ENCODE results near the gene TEC.
"Not testable (repeated sequence)": the region's sequence is repeated elsewhere in the genome, so short reads cannot be mapped to it uniquely, and the experiment has no call there.

TEC gene

DNA sequence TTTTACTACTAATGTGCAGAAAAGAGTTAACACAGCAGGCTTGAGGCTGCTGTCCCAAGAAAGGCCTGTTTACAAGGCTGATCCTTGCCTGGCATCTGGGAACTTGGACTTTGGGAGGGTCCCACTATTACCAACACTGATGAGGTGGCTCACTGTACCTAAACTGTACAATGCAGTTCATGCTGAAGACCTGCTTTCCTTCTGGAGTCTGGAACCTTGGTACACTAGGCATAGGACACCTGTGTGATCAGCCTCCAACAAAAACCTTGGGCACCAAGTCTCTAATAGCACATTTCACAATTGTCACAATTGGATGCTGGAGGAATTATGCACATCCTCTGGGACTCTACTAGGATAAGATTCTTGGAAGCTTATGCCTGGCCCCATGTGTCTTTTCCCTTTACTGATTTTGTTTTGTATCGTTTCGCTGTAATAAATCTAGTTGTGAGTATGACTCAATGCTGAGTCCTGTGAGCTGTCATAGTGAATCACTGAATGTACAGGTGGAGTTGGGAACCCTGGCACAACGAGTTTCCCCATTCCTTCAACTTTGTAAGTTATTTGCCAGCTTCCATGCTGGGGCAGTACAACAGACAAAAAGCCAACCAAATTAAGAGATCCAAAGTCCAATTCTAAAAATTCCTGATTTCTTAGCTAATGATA is 45.9 kb downstream of the TEC start:
- no peaks in the 10 kb centered on the region for H3K4me1 ChIP-seq (ENCODE audit: control insufficient read depth, insufficient read depth, low read length, poor library complexity, severe bottlenecking)
- H3K4me3 ChIP-seq (ENCODE audit: extremely low read depth, insufficient read depth, low read length, poor library complexity, severe bottlenecking): no peak overlapping the region
- no peak overlapping the region for H3K27ac ChIP-seq (ENCODE audit: low read depth, low read length, severe bottlenecking)
- H3K36me3 ChIP-seq (ENCODE audit: control insufficient read depth, insufficient read depth, low read length): no peaks in the 10 kb centered on the region
- WGBS, 2 experiments (ENCODE audit: insufficient coverage in 2 of 2): 83 to 88% methylated on average over 1 to 3 of the region's 3 CpGs
- no peaks in the 10 kb centered on the region for H3K9me3 ChIP-seq (ENCODE audit: control insufficient read depth, low read length)

DNA sequence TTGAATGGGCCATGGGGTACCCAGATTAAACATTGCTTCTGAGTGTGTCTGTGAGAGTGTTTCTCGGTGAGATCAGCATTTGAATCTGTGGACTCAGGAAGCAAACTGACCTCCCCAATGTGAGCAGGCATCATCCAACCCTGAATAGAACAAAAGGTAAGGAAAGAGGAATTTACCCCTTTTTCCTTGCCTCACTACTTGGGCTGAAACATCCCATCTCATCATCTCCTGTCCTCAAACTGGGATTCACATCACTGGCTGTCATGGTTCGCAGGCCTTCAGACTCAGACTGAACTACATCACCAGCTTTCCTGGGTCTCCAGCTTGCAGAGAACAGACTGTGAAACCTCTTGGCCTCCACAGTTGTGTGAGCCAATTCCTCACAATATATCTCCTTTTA is 47.1 kb downstream of the TEC start:
- no peaks in the 10 kb centered on the region for H3K9me3 ChIP-seq (ENCODE audit: control insufficient read depth, low read length)
- no peaks in the 10 kb centered on the region for H3K36me3 ChIP-seq (ENCODE audit: control insufficient read depth, insufficient read depth, low read length)
- WGBS, 2 experiments (ENCODE audit: insufficient coverage in 2 of 2): 92 to 100% methylated on average over 1 to 2 of the region's 2 CpGs
- H3K27ac ChIP-seq (ENCODE audit: low read depth, low read length, severe bottlenecking): no peak overlapping the region
- H3K4me3 ChIP-seq (ENCODE audit: extremely low read depth, insufficient read depth, low read length, poor library complexity, severe bottlenecking): no peak overlapping the region
- H3K4me1 ChIP-seq (ENCODE audit: control insufficient read depth, insufficient read depth, low read length, poor library complexity, severe bottlenecking): no peaks in the 10 kb centered on the region

DNA sequence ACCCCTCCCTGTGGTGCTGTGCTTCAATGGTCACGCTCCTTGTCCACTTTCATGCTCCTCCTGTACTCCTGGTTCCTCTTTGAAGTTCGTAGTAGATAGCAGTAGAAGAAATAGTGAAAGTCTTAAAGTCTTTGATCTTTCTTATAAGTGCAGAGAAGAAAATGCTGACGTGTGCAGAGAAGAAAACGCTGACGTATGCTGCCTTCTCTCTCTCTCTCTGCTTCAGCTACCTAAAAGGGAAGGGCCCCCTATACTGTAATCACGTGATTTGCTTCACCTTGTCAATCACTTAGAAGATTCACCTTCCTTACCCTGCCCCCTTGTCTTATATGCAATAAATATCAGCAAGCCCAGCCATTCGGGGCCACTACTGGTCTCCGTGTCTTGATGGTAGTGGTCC is 50.2 kb downstream of the TEC start:
- WGBS, 2 experiments (ENCODE audit: insufficient coverage in 2 of 2): 92 to 100% methylated on average over 2 to 5 of the region's 8 CpGs
- H3K4me1 ChIP-seq (ENCODE audit: control insufficient read depth, insufficient read depth, low read length, poor library complexity, severe bottlenecking): not testable (repeated sequence)

DNA sequence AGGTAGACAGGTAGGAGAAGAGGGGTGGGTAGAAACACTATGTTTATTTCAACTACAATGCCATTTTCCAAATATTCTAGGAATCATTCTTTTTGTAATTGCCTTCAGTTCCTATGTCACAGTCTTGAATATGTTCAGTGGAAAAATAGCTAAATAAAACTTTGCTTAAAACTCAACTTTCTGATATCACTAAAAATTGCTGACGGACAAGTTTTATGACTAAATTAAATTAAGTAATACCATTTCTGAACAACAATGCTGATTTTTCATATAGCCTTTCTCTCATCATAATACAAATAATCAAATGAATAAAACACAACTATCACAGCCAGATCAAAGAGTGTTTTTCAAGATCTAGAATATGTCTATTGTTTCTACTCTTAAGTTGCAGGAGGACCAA is 53.1 kb downstream of the TEC start:
- WGBS, 2 experiments (ENCODE audit: insufficient coverage in 2 of 2): no CpG with 5 or more reads among the region's 1 CpG
- Histone ChIP-seq H3K27ac (ENCODE audit: low read depth, low read length, severe bottlenecking) (no peak overlapping the region), H3K4me1 (ENCODE audit: control insufficient read depth, insufficient read depth, low read length, poor library complexity, severe bottlenecking) (no peaks in the 10 kb centered on the region), H3K36me3 (ENCODE audit: control insufficient read depth, insufficient read depth, low read length) (no peaks in the 10 kb centered on the region), H3K4me3 (ENCODE audit: extremely low read depth, insufficient read depth, low read length, poor library complexity, severe bottlenecking) (no peak overlapping the region), H3K9me3 (ENCODE audit: control insufficient read depth, low read length) (no peaks in the 10 kb centered on the region)

More for the DNA sequence above, 50.2 kb downstream of the TEC start:
- not testable (repeated sequence) for H3K27ac ChIP-seq (ENCODE audit: low read depth, low read length, severe bottlenecking); H3K36me3 ChIP-seq (ENCODE audit: control insufficient read depth, insufficient read depth, low read length); H3K4me3 ChIP-seq (ENCODE audit: extremely low read depth, insufficient read depth, low read length, poor library complexity, severe bottlenecking); H3K9me3 ChIP-seq (ENCODE audit: control insufficient read depth, low read length)

DNA sequence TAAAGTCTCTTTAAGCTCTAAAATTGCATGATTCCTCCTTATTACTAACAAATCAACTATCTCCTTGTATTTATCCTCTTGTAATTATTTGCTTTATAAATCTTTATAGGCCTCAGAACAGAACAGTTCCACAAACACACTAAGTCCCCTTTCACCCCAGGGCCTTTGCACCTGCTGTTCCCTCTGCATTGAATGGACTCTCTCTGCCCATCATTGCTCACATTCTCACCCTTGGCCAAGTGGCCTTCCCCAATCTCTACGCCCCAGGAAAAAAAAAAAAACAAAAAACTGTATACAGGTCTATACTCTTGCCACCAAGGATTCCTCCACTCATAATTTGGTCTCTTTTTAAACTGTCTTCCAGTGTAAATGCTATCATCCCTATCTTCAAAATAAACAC is 53.7 kb downstream of the TEC start:
- Histone ChIP-seq H3K27ac (ENCODE audit: low read depth, low read length, severe bottlenecking) (no peak overlapping the region), H3K4me1 (ENCODE audit: control insufficient read depth, insufficient read depth, low read length, poor library complexity, severe bottlenecking) (no peaks in the 10 kb centered on the region), H3K4me3 (ENCODE audit: extremely low read depth, insufficient read depth, low read length, poor library complexity, severe bottlenecking) (no peak overlapping the region), H3K36me3 (ENCODE audit: control insufficient read depth, insufficient read depth, low read length) (no peaks in the 10 kb centered on the region), H3K9me3 (ENCODE audit: control insufficient read depth, low read length) (no peaks in the 10 kb centered on the region)
- 100% methylated on average over 1 of the region's 1 CpG for WGBS, 2 experiments (ENCODE audit: insufficient coverage in 2 of 2)

DNA sequence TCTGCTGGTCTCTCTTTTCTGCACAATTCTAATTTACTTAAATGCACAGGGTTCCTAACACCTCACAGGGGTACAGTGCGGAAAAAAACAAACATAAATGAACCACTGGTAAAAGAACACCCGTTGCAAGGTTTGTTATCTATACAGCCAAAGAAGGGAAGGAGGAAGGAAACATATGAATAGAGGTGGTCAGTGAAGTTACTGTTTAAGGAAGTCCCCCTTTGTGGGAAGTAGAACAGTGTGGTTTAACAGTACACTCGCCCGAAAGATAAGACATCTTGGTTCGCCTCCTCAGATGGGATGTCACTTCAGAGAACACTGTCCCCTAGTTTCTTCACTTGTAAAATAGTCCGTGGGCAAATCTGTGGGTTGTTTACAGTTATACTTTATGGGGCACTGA is 57.5 kb downstream of the TEC start:
- Histone ChIP-seq H3K9me3 (ENCODE audit: control insufficient read depth, low read length) (no peaks in the 10 kb centered on the region), H3K36me3 (ENCODE audit: control insufficient read depth, insufficient read depth, low read length) (no peaks in the 10 kb centered on the region), H3K27ac (ENCODE audit: low read depth, low read length, severe bottlenecking) (no peak overlapping the region), H3K4me1 (ENCODE audit: control insufficient read depth, insufficient read depth, low read length, poor library complexity, severe bottlenecking) (no peaks in the 10 kb centered on the region), H3K4me3 (ENCODE audit: extremely low read depth, insufficient read depth, low read length, poor library complexity, severe bottlenecking) (no peak overlapping the region)
- WGBS, 2 experiments (ENCODE audit: insufficient coverage in 2 of 2): 83 to 100% methylated on average over 2 of the region's 6 CpGs

DNA sequence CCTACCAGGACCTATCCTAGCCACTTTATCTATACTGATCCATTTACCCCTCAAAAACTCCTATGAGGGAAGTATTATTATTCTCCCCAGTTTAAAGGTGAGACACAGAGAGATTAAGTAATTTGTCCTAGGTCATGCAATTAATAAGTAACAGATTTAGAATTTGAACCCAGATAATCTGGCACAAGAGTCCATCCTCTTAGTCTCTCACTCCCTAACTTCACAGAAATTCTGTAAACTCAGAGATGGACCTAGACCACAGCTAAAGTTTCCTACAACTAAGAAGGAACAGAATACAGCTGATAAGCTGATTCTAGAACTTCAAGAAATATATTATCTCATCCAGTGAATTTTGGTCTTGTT is 58.7 kb downstream of the TEC start:
- H3K36me3 ChIP-seq (ENCODE audit: control insufficient read depth, insufficient read depth, low read length): no peaks in the 10 kb centered on the region
- H3K4me1 ChIP-seq (ENCODE audit: control insufficient read depth, insufficient read depth, low read length, poor library complexity, severe bottlenecking): no peaks in the 10 kb centered on the region
- H3K4me3 ChIP-seq (ENCODE audit: extremely low read depth, insufficient read depth, low read length, poor library complexity, severe bottlenecking): no peak overlapping the region
- no peaks in the 10 kb centered on the region for H3K9me3 ChIP-seq (ENCODE audit: control insufficient read depth, low read length)
- no peak overlapping the region for H3K27ac ChIP-seq (ENCODE audit: low read depth, low read length, severe bottlenecking)

DNA sequence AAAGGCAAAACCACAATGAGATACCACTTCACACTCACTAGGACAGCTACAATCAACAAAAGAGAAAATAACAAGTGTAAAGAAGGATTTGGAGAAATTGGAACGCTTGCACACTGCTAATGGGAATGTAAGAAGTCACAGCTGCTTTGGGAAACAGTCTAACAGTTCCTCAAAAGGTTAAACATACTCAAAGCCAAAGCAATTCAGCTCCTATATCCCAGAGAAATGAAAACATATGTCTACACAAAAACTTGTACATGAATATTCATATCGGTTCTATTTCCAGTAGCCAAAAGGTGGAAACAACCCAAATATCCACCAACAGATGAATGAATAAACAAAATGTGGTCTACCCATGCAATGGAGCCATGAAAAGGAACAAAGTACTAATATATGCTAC is 64.0 kb downstream of the TEC start:
- no peak overlapping the region for H3K27ac ChIP-seq (ENCODE audit: low read depth, low read length, severe bottlenecking)
- H3K4me1 ChIP-seq (ENCODE audit: control insufficient read depth, insufficient read depth, low read length, poor library complexity, severe bottlenecking): no peaks in the 10 kb centered on the region
- H3K36me3 ChIP-seq (ENCODE audit: control insufficient read depth, insufficient read depth, low read length): no peaks in the 10 kb centered on the region
- WGBS, 2 experiments (ENCODE audit: insufficient coverage in 2 of 2): 71 to 92% methylated on average over 1 to 2 of the region's 2 CpGs
- H3K9me3 ChIP-seq (ENCODE audit: control insufficient read depth, low read length): no peaks in the 10 kb centered on the region
- no peak overlapping the region for H3K4me3 ChIP-seq (ENCODE audit: extremely low read depth, insufficient read depth, low read length, poor library complexity, severe bottlenecking)

DNA sequence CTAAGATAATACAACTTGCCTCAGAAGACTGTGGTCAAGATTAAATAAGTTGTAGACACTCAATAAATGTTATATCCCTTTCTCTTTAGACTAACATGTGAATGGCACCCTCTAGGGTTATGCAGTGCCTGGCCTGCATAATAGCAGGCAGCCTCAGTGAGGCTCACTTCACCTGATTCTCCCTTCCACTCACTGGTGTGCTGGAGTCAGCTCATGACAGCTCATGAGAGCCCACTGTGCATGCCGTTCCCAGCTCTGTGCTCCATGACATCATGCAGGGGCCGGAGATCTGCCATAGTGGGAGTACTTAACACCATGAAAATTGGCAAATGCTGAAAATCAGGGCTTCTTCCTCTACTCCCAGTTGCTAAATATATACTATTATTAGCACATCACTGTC is 64.5 kb downstream of the TEC start:
- Histone ChIP-seq H3K4me1 (ENCODE audit: control insufficient read depth, insufficient read depth, low read length, poor library complexity, severe bottlenecking) (no peaks in the 10 kb centered on the region), H3K4me3 (ENCODE audit: extremely low read depth, insufficient read depth, low read length, poor library complexity, severe bottlenecking) (no peak overlapping the region), H3K27ac (ENCODE audit: low read depth, low read length, severe bottlenecking) (no peak overlapping the region), H3K36me3 (ENCODE audit: control insufficient read depth, insufficient read depth, low read length) (no peaks in the 10 kb centered on the region), H3K9me3 (ENCODE audit: control insufficient read depth, low read length) (no peaks in the 10 kb centered on the region)
- WGBS, 2 experiments (ENCODE audit: insufficient coverage in 2 of 2): 86% methylated on average over 2 of the region's 2 CpGs; no CpG with 5 or more reads in 1 of the 2 experiments

DNA sequence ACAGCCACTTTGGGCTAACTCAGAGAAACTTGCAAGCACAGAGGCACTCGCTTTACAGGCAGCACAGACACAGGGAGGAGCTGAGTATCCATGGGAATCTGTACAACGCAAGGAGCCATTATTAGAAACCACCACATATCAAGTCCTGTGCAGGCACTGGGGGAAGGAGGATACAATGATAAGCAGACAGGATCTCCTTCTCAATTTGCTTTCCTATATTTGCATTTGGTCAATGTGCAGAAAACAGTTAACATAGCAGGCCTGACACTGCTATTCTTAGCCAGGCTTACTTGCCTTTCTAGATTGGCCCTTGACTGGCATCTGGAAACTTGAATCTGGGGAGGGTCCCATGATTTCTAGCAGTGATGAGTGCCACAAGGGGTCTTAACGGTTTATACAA is 65.8 kb downstream of the TEC start:
- Histone ChIP-seq H3K36me3 (ENCODE audit: control insufficient read depth, insufficient read depth, low read length) (no peaks in the 10 kb centered on the region), H3K9me3 (ENCODE audit: control insufficient read depth, low read length) (no peaks in the 10 kb centered on the region), H3K4me3 (ENCODE audit: extremely low read depth, insufficient read depth, low read length, poor library complexity, severe bottlenecking) (no peak overlapping the region), H3K27ac (ENCODE audit: low read depth, low read length, severe bottlenecking) (no peak overlapping the region), H3K4me1 (ENCODE audit: control insufficient read depth, insufficient read depth, low read length, poor library complexity, severe bottlenecking) (no peaks in the 10 kb centered on the region)
- WGBS, 2 experiments (ENCODE audit: insufficient coverage in 2 of 2): 88% methylated on average over 2 of the region's 3 CpGs; no CpG with 5 or more reads in 1 of the 2 experiments

DNA sequence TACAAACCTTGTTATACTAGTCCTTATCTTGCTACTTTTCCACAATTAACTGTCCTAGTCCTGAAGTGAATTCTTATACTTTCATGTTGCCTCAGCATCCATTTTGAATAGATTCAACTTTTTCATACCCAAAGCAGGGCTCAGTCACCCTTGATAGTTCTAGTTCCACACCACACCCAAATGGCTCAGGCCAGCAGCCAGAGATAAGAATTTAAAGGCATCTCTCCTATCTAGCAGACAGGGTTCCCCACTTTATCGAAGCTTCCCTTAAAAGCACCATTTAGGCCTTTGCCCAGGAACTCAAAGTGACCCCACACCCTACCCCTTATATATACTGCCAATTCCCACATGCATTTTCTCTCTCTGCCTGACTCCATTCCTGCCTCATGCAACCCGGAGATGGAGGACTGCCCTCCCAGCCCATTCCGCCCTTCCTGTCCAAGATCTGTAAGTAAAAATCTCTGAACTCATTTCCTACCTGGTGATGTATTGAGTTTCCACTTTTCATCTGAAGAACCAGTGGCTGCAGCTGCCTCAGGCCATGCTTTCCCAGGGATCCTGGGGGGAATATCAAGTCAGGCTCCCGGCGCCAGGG is 71.9 kb downstream of the TEC start:
- Histone ChIP-seq H3K9me3 (ENCODE audit: control insufficient read depth, low read length) (no peaks in the 10 kb centered on the region), H3K4me1 (ENCODE audit: control insufficient read depth, insufficient read depth, low read length, poor library complexity, severe bottlenecking) (no peaks in the 10 kb centered on the region), H3K4me3 (ENCODE audit: extremely low read depth, insufficient read depth, low read length, poor library complexity, severe bottlenecking) (no peak overlapping the region), H3K27ac (ENCODE audit: low read depth, low read length, severe bottlenecking) (no peak overlapping the region), H3K36me3 (ENCODE audit: control insufficient read depth, insufficient read depth, low read length) (no peaks in the 10 kb centered on the region)
- 83 to 89% methylated on average over 4 of the region's 5 CpGs for WGBS, 2 experiments (ENCODE audit: insufficient coverage in 2 of 2)
